ENCODE results near the gene MAGI1.
A peak's percentile ranks its signal among the peaks of the same experiment; 100 is the strongest.

The MAGI1 gene

GRCh38 chr3:65955792-65956477, 82.8 kb downstream of the MAGI1 start:
- DNase-seq (ENCODE audit: low read depth) = no peak
- H3K4me3 ChIP-seq (ENCODE audit: low read length) = no peak overlapping the region

DNA sequence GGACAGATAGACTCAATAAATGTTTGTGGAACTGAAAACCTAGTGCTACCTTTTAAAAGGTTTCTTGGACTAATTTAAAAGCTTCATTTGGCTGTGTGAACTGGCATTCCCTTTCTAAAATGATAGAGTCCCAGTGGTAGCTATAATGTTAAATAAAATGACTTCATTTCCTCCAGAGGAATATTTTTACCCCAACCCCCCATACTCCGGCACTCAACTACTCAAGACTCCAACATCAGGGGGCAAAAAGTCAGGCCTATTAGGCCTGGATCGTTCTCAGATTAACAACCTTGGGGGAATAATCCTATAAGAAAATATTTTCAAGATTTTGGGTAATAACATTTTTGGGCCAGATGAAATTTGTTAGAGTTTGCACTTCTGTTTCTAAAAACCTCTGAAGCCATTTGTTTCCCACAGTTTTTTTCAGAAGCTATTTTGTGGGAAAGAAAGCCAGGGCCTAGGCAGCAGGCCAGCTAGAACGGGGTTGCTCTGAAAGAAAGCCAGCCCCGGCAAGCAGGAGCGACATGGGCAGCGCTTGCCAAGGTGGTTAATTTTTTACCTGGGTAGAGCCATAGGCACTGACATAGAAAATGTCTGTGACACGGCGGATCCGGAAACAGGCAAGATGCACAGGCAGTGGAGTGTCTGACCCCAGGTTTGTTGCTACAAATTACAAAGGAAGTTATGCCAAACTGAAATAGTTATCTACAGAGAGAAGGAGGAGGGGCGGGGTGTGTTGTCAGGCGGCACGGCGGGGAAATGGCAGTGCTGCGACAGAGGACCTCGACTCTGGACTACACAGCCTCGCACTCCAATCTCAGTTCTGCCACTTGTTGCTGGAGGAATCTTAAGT, 84.6 kb downstream of the MAGI1 start:
- no peak overlapping the region for H3K4me3 ChIP-seq (ENCODE audit: low read length)
- TF ChIP-seq CTCF (conservative IDR thresholded peaks at IDR 0.05; ENCODE audit: low read depth, low read length) = no peak
- no peak for DNase-seq (ENCODE audit: low read depth)

More at GRCh38 chr3:65955792-65956477, 82.8 kb downstream of the MAGI1 start:
- TF ChIP-seq CTCF (conservative IDR thresholded peaks at IDR 0.05; ENCODE audit: low read depth, low read length) = no peak

DNA sequence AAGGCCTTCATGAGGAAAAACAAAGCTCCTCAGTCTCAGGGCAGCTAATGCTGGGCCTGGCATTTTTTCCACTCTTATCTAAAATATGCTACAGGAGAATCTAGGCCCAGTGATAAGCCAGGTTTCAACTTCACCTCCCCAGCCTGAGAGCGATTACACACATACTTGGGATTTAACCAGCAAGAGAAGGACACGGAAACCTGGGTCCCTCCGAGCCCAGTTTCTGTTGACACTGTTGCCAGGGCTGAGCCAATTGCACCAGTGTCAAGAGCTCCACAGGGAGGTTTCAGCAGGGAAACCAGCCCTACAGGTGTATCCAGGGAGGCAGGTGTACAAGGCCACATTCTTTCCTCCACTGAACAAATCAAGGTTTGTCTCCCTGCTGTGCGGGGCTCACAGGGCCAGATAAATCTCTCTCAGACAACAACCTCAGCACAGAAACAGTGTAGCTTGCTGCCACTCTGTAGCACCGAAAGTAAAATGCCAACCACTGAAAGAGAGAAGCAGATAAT, 85.4 kb downstream of the MAGI1 start:
- no peak overlapping the region for H3K4me3 ChIP-seq (ENCODE audit: low read length)
- DNase-seq (ENCODE audit: low read depth) = peak; percentile 80

GRCh38 chr3:65952842-65953241, 85.9 kb downstream of the MAGI1 start:
- H3K4me3 ChIP-seq (ENCODE audit: low read length) = no peak overlapping the region
- DNase-seq (ENCODE audit: low read depth) = no peak
- no peak for TF ChIP-seq CTCF (conservative IDR thresholded peaks at IDR 0.05; ENCODE audit: low read depth, low read length)

More for the DNA sequence above, 85.4 kb downstream of the MAGI1 start:
- TF ChIP-seq CTCF (conservative IDR thresholded peaks at IDR 0.05; ENCODE audit: low read depth, low read length) = no peak

DNA sequence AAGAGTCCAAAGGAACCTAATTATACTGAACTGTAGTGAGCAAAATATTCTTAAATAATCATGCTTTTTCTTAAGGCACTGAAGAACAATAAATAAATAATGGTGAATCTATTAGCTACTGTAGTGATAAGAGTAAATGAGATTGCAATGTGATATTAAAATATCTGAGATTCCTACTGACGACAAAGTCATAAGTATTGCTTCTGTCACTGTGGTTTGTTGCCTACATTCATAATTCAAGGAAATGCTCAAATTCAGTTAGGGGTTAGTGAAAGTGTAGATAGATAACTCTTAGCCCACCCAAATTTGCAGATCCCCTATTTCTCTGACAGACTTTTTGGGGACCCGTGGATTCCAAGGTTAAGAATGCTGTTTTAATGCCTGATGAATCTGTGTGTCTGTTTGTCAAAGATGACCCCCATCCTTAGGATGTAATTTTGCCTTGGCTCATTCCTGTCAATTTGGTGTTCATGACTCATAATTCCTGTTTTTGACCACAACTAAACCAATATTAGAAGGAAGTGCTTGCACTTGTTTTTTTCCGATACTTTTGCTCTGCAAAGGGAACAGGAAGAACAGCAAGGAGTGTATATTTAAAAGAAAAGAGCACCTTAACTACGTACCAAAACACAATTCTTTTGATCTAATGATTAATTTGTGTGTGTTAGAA, 86.7 kb downstream of the MAGI1 start:
- no peak for TF ChIP-seq CTCF (conservative IDR thresholded peaks at IDR 0.05; ENCODE audit: low read depth, low read length)
- DNase-seq (ENCODE audit: low read depth) = no peak
- no peak overlapping the region for H3K4me3 ChIP-seq (ENCODE audit: low read length)

DNA sequence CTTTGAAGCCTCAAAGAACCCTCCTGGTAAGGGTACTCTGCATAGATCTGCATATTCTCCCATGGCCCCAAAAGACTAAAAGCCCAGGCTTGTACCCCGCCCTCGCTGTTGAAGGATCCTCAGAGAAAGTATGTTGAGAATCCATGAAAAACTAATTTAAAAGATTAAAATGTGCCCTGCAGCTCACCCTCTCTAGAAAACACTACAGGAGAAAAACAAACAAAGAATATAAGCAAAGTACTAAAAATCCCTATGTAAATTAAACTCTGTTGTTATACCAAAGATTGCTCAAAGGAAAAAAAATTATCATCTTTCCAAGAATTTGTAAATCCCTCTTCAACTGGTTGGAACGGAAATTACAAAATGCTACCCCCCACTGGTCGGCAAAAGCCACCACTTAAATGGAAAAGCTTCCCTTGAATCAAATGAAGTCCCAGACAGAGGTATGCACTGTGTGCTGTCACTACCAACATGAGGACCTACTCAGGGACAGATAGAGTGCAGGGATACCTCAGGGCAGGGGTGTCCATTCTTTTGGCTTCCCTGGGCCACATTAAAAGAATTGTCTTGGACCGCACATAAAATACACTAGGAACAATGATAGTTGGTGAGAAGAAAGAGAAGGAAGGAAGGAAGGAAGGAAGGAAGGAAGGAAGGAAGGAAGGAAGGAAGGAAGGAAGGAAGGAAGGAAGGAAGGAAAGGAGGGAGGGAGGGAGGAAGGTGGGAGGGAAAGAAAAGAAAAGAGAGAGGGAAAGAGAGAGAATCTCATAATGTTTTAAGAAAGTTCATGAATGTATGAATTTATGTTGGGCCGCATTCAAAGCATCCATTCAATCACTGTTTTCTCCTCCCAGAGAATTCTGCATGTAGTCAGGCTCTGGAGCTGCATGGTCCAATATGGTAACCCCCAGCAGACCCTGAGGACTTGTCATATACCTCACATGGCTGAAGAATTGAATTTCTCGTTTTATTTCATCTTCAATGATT, 88.1 kb downstream of the MAGI1 start:
- peak; percentile 8 for TF ChIP-seq CTCF (conservative IDR thresholded peaks at IDR 0.05; ENCODE audit: low read depth, low read length)
- no peak overlapping the region for H3K4me3 ChIP-seq (ENCODE audit: low read length)
- DNase-seq (ENCODE audit: low read depth) = no peak
